ENCODE measurements around the gene PLA2G4E. TPM values are rescaled to one million over a fixed set of nuclear protein-coding genes. Genes with fewer than 3 reads are reported as not detected.
A peak's percentile ranks its signal among the peaks of the same experiment; 100 is the strongest.

PLA2G4E gene
- polyA plus RNA-seq, 1 donor (not counting 4 experiments of a cell fraction or from before 2014, with no cell fraction given): 3.5 TPM

DNA sequence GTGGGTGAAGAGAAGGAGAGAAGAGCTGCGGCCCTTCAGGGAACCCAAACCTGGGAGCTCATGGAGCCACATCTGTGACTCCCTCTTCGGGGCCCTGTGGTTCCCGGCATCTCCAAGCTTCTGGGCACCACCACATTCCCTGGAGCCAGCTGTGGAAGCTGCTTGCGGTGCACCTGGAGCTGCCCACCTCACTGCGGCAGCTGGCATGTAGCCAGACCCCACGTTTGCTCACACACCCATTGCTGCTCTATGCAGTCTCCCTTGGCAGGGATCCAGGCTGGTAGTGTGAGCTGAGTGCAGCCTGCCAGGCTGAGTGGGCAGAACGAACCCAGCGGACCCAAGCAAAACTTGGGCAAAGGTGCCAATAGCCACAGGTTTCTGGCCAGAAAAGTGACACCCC lies 16.8 kb upstream of the PLA2G4E start:
- no peak overlapping the region for H3K27ac ChIP-seq (ENCODE audit: control insufficient read depth, insufficient read depth, low read length)
- no peaks in the 10 kb centered on the region for H4K20me1 ChIP-seq (ENCODE audit: control insufficient read depth, extremely low read depth, insufficient read depth, low read length)
- H3K4me1 ChIP-seq (ENCODE audit: control insufficient read depth, extremely low read depth, insufficient read depth, low read length): peaks cover 23% of the 10 kb centered on the region
- no peaks in the 10 kb centered on the region for H3K79me2 ChIP-seq (ENCODE audit: control insufficient read depth, insufficient read depth, low read length)
- no peaks in the 10 kb centered on the region for H3K9me1 ChIP-seq (ENCODE audit: control insufficient read depth, extremely low read depth, insufficient read depth, low read length)
- peak overlapping the region; percentile 17 for H3K4me2 ChIP-seq (ENCODE audit: control insufficient read depth, extremely low read depth, insufficient read depth, low read depth, low read length)
- DNase-seq (ENCODE audit: low read depth, low spot score) (peak; percentile 79), FAIRE-seq (peak; percentile 73)
- no peaks in the 10 kb centered on the region for H3K36me3 ChIP-seq (ENCODE audit: control insufficient read depth in 2 of 2, extremely low read depth in 1 of 2, insufficient read depth in 2 of 2, low read length in 2 of 2)
- no peaks in the 10 kb centered on the region for H3K9me3 ChIP-seq (ENCODE audit: control insufficient read depth, low read depth, low read length)
- no peak overlapping the region for H3K4me3 ChIP-seq (ENCODE audit: control insufficient read depth in 2 of 3, extremely low read depth in 1 of 3, insufficient read depth in 2 of 3, low read depth in 1 of 3, low read length in 3 of 3)
- dilution Hi-C loops (cut with MboI; ENCODE audit: extremely low pct_ligation_motif_present, low sequenced_read_pairs): no loop called here
- TF ChIP-seq EZH2 (IDR thresholded peaks at IDR 0.05; ENCODE audit: low read length): no peak
- TF ChIP-seq, protein P1, sequence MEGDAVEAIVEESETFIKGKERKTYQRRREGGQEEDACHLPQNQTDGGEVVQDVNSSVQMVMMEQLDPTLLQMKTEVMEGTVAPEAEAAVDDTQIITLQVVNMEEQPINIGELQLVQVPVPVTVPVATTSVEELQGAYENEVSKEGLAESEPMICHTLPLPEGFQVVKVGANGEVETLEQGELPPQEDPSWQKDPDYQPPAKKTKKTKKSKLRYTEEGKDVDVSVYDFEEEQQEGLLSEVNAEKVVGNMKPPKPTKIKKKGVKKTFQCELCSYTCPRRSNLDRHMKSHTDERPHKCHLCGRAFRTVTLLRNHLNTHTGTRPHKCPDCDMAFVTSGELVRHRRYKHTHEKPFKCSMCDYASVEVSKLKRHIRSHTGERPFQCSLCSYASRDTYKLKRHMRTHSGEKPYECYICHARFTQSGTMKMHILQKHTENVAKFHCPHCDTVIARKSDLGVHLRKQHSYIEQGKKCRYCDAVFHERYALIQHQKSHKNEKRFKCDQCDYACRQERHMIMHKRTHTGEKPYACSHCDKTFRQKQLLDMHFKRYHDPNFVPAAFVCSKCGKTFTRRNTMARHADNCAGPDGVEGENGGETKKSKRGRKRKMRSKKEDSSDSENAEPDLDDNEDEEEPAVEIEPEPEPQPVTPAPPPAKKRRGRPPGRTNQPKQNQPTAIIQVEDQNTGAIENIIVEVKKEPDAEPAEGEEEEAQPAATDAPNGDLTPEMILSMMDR (optimal IDR thresholded peaks at IDR 0.05 in 1 of 3, IDR thresholded peaks at IDR 0.05 in 1 of 3, conservative IDR thresholded peaks at IDR 0.05 in 1 of 3; ENCODE audit: extremely low read depth in 1 of 3, insufficient read depth in 2 of 3, low read length in 3 of 3): no peak
- H3K27me3 ChIP-seq (ENCODE audit: control insufficient read depth, extremely low read depth, insufficient read depth, low read length): no peaks in the 10 kb centered on the region
- H3K9ac ChIP-seq (ENCODE audit: control insufficient read depth, extremely low read depth, insufficient read depth, low read length): no peak overlapping the region
- no peak overlapping the region for H2AFZ ChIP-seq (ENCODE audit: control insufficient read depth, low read length)

- Histone ChIP-seq H3K36me3 (ENCODE audit: control insufficient read depth in 2 of 2, extremely low read depth in 1 of 2, insufficient read depth in 2 of 2, low read length in 2 of 2) (no peaks in the 10 kb centered on the region), H3K79me2 (ENCODE audit: control insufficient read depth, insufficient read depth, low read length) (no peaks in the 10 kb centered on the region), H3K27me3 (ENCODE audit: control insufficient read depth, extremely low read depth, insufficient read depth, low read length) (no peaks in the 10 kb centered on the region), H3K9me3 (ENCODE audit: control insufficient read depth, low read depth, low read length) (no peaks in the 10 kb centered on the region), H3K4me1 (ENCODE audit: control insufficient read depth, extremely low read depth, insufficient read depth, low read length) (peaks cover 23% of the 10 kb centered on the region), H3K9ac (ENCODE audit: control insufficient read depth, extremely low read depth, insufficient read depth, low read length) (no peak overlapping the region), H3K4me3 (ENCODE audit: control insufficient read depth in 2 of 3, extremely low read depth in 1 of 3, insufficient read depth in 2 of 3, low read depth in 1 of 3, low read length in 3 of 3) (no peak overlapping the region), H3K9me1 (ENCODE audit: control insufficient read depth, extremely low read depth, insufficient read depth, low read length) (no peaks in the 10 kb centered on the region), H3K27ac (ENCODE audit: control insufficient read depth, insufficient read depth, low read length) (no peak overlapping the region), H4K20me1 (ENCODE audit: control insufficient read depth, extremely low read depth, insufficient read depth, low read length) (no peaks in the 10 kb centered on the region), H2AFZ (ENCODE audit: control insufficient read depth, low read length) (no peak overlapping the region), H3K4me2 (ENCODE audit: control insufficient read depth, extremely low read depth, insufficient read depth, low read depth, low read length) (no peak overlapping the region)
- TF ChIP-seq, protein P1 (optimal IDR thresholded peaks at IDR 0.05 in 1 of 3, IDR thresholded peaks at IDR 0.05 in 1 of 3, conservative IDR thresholded peaks at IDR 0.05 in 1 of 3; ENCODE audit: extremely low read depth in 1 of 3, insufficient read depth in 2 of 3, low read length in 3 of 3): peak in 1 of 3 experiments; percentile 14
- no peak for TF ChIP-seq EZH2 (IDR thresholded peaks at IDR 0.05; ENCODE audit: low read length)
- FAIRE-seq (no peak), DNase-seq (ENCODE audit: low read depth, low spot score) (no peak)
- dilution Hi-C loops (cut with MboI; ENCODE audit: extremely low pct_ligation_motif_present, low sequenced_read_pairs): no loop called here
Measured at GRCh38 chr15:42036966-42037365, 16.1 kb upstream of the PLA2G4E start.

All from keratinocyte (primary cell).